A549 treated with AZD9567 at 1 μM for 4 hours (cell line): ENCODE results near the gene GMPS. TPM values are rescaled to one million over a fixed set of nuclear protein-coding genes. Genes with fewer than 3 reads are reported as not detected.

Experiments
- total RNA-seq: library from RNA; stranded (reverse); fragments of 200-300 nt; extraction: Qiagen RNA extraction; gene quantifications from 5 replicates; pipeline ENCODE4 v1.2.3, GENCODE V29; 2022; ENCODE audit not compliant: insufficient read depth

Gene GMPS
- 71.8 to 125 TPM (median 77.8 TPM) in 5 replicates for total RNA-seq

DNA sequence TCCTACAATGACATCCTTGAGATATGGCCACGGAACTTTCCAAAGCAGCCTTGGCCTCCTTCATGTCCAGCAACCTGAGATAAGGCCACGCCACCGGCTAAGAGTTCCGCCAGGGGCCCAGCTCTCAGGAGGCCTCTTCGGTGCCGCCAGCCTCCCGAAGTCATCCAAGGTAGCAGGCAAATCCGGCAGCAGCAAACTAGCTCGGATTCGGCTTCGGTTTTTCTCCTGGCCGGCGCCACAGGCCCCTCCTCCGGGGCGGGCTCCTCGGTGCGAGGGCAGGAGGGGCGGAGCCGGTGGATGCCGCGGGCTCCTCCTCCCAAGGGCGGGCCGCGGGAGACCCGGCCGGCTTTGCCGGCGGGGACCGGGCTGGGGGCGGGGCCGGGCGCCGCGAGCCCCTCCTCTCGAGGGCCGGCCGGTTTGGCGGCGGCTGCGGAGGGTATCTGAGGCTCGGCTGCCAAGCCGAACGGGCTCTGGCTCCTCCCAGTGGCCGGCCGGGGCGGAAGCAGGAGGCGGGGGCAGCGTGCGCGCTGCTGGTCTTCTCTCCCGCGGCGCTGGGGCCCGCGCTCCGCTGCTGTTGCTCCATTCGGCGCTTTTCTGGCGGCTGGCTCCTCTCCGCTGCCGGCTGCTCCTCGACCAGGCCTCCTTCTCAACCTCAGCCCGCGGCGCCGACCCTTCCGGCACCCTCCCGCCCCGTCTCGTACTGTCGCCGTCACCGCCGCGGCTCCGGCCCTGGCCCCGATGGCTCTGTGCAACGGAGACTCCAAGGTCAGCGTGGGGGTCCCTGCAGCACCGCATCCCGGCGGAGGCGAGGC is at the start of gene GMPS:
TSS of gene GMPS (plus strand) at position 518 of the 812 bp plus-strand sequence. CDS start at position 739, 221 bp downstream.

DNA sequence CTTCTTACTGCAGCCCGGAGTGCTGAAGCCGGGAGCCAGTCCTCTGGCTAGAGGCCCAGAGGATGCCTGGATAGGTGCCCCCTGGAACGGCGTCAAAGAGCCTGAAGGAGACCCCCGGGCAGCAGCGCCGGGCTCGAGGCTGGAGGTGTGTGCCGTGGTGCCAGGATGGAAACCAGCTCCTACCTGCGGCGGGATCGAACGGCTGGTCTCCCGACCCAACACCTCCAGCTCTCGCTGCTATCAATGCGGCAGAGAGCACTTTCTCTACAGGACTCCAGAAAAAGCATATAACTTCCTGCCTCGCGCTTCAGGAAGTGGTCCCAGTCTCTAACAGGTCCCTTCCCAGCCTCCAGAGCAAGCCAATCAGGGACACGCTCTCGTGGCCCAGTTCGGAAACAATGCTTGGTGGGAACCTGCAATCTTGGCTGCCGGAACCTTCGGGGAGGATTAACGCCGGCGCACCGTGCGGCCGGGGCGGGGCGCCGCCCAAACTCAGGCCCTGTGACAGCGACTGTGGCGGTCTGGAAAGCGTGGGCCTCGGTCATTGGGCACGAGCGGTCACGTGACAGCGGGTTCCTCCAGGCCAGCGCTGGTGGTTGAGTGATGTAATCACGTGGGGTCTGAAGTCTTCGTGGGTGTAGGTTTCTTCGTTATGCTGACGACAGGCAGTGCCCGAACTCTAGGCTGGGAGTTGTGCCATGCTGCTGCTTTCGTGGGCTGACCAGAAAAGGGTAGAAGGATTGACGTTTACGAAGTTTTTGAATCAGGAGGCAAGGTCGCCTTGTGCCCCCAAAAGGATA is 16.1 kb upstream of the GMPS start, which contains the start of gene SLC33A1:
TSS of gene SLC33A1 (minus strand) at position 287 of the 800 bp plus-strand sequence. CDS start 430 bp downstream, outside the sequence.

Other genes with a start within 250 kb of the GMPS start
- gene PLCH1, start 125.6 kb upstream of the GMPS start, total RNA-seq = 0.72 to 0.76 TPM (median 0.73 TPM) in 4 of 5 replicates, not detected in the other
- 3.7 to 5.8 TPM (median 5.4 TPM) in 5 replicates for gene C3orf33, start 64.4 kb upstream of the GMPS start, total RNA-seq
- gene SLC33A1, start 16.2 kb upstream of the GMPS start, total RNA-seq = 11.2 to 16.0 TPM (median 15.0 TPM) in 5 replicates
- gene KCNAB1, start 249.9 kb downstream of the GMPS start, total RNA-seq = not detected in 5 replicates